Parathyroid adenoma (tissue), 2 donors: ENCODE measurements around the gene MLIP.

Experiments
- H2AFZ ChIP-seq: fragments of 300-600 bp; sonication (generic); one replicate; pipeline ENCODE4 v1.7.0; 2017; ENCODE audit warnings: antibody characterized with exemption, mild to moderate bottlenecking
- H3K27ac ChIP-seq: fragments of 300-600 bp; sonication (generic); one replicate; pipeline ENCODE4 v1.7.0; 2017
- H3K27me3 ChIP-seq: fragments of 300-600 bp; sonication (generic); one replicate; pipeline ENCODE4 v1.7.0; 2017; ENCODE audit warnings: low read length; ENCODE audit not compliant: control insufficient read depth, insufficient read depth
- H3K36me3 ChIP-seq: fragments of 300-600 bp; sonication (generic); one replicate; pipeline ENCODE4 v1.7.0; 2017; ENCODE audit warnings: low read length; ENCODE audit not compliant: control insufficient read depth, insufficient read depth
- H3K4me1 ChIP-seq: fragments of 300-600 bp; sonication (generic); one replicate; pipeline ENCODE4 v1.7.0; 2017; ENCODE audit warnings: control low read depth
- H3K4me2 ChIP-seq: fragments of 300-600 bp; sonication (generic); one replicate; pipeline ENCODE4 v1.7.0; 2017; ENCODE audit warnings: low read length
- H3K4me3 ChIP-seq: fragments of 300-600 bp; sonication (generic); one replicate; pipeline ENCODE4 v1.7.0; 2017; ENCODE audit warnings: low read depth, low read length
- H3K79me2 ChIP-seq: fragments of 300-600 bp; sonication (generic); one replicate; pipeline ENCODE4 v1.7.0; 2017; ENCODE audit warnings: control low read depth
- H3K9ac ChIP-seq: fragments of 300-600 bp; sonication (generic); one replicate; pipeline ENCODE4 v1.7.0; 2017; ENCODE audit warnings: mild to moderate bottlenecking
- H3K9me3 ChIP-seq: fragments of 300-600 bp; sonication (generic); one replicate; pipeline ENCODE4 v1.7.0; 2017; ENCODE audit warnings: low read length; ENCODE audit not compliant: control insufficient read depth
- CTCF ChIP-seq: fragments of 300-600 bp; sonication (generic); IDR thresholded peaks from one replicate; pipeline ENCODE4 v1.7.0; 2017; ENCODE audit warnings: antibody characterized with exemption, mild to moderate bottlenecking
- donor health status: primary hyperparathyroidism.

Gene MLIP

DNA sequence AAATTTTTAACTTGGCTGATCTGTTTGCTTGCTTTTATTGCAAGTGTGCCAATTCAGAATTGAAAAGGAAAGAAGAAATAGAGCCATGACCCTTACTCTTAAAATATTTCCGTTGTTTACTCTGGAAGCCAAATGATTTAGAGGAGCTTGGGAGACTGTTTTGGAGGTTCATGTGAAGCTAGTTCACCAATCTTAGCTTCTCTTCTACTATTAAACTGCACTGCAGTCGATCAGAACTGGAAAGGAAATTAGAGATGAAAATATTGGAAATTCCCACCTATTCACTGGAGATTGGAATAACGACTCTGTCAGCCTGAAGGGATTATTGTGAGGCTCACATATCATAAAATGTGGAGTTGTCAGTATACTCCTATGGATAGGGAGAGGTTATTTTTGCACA is 81.8 kb downstream of the MLIP start:
- Histone ChIP-seq H3K4me1 (no peaks in the 10 kb centered on the region), H3K4me3 (no peak overlapping the region), H3K36me3 (no peaks in the 10 kb centered on the region), H3K9ac (no peak overlapping the region), H3K27me3 (no peaks in the 10 kb centered on the region), H2AFZ (no peak overlapping the region), H3K79me2 (no peaks in the 10 kb centered on the region), H3K9me3 (no peaks in the 10 kb centered on the region), H3K4me2 (no peak overlapping the region), H3K27ac (no peak overlapping the region)
- TF ChIP-seq CTCF = no peak

DNA sequence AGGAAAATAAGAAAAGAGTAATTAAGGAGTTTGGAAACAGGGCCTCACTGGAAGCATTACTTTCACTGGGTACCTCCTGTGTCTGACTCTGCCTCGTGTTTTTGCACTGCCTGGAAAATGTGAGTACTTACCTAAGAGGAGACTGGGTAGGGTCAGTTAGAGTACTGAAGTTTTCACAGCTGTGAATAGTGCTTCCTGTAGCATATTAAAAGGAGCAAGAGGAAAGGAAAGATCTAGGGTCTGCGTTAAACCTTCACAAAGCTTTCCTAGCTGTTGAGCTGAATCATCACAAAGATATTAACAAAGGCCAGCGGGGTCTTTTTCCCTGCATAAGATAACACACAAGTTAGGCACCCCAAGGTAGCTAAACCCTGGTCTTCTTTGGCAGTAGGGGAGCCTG is 82.3 kb downstream of the MLIP start:
- no peaks in the 10 kb centered on the region for H3K27me3 ChIP-seq
- H2AFZ ChIP-seq = no peak overlapping the region
- H3K27ac ChIP-seq = no peak overlapping the region
- H3K36me3 ChIP-seq = no peaks in the 10 kb centered on the region
- H3K4me1 ChIP-seq = no peaks in the 10 kb centered on the region
- H3K4me3 ChIP-seq = no peak overlapping the region
- no peak for TF ChIP-seq CTCF
- H3K79me2 ChIP-seq = no peaks in the 10 kb centered on the region
- no peak overlapping the region for H3K9ac ChIP-seq
- no peak overlapping the region for H3K4me2 ChIP-seq
- H3K9me3 ChIP-seq = no peaks in the 10 kb centered on the region

- no peak for TF ChIP-seq CTCF
- no peaks in the 10 kb centered on the region for H3K4me1 ChIP-seq
- H3K4me2 ChIP-seq = no peak overlapping the region
- no peak overlapping the region for H2AFZ ChIP-seq
- no peak overlapping the region for H3K9ac ChIP-seq
- H3K36me3 ChIP-seq = no peaks in the 10 kb centered on the region
- H3K79me2 ChIP-seq = no peaks in the 10 kb centered on the region
- H3K27ac ChIP-seq = no peak overlapping the region
- no peaks in the 10 kb centered on the region for H3K9me3 ChIP-seq
- no peak overlapping the region for H3K4me3 ChIP-seq
- H3K27me3 ChIP-seq = no peaks in the 10 kb centered on the region
These were observed 82.8 kb downstream of the MLIP start for GRCh38 chr6:54194067-54194466.

DNA sequence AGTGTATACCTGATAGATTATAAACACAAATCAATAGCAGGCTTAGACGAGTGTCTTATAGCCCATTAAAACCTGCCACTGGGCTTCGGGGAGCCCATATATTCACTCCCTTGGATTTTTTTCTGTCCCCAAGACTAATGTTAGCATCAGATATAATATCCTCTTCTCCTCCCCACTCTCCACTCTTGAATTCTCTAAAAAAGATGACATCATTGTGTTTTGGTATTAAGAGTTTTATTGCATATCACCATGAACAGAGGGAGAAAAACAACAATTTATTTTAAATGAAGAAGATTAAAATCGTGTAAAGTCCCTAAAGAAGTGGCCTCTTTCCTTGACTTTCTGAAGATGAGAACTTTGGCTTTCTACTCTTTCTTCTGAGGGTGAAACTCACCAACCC is 84.4 kb downstream of the MLIP start:
- H3K9ac ChIP-seq = no peak overlapping the region
- H3K27ac ChIP-seq = no peak overlapping the region
- no peaks in the 10 kb centered on the region for H3K79me2 ChIP-seq
- no peak overlapping the region for H2AFZ ChIP-seq
- no peak for TF ChIP-seq CTCF
- H3K36me3 ChIP-seq = no peaks in the 10 kb centered on the region
- H3K4me1 ChIP-seq = no peaks in the 10 kb centered on the region
- no peaks in the 10 kb centered on the region for H3K27me3 ChIP-seq
- no peaks in the 10 kb centered on the region for H3K9me3 ChIP-seq
- H3K4me3 ChIP-seq = no peak overlapping the region
- no peak overlapping the region for H3K4me2 ChIP-seq

GRCh38 chr6:54196905-54197304 is 85.7 kb downstream of the MLIP start:
- H3K79me2 ChIP-seq = no peaks in the 10 kb centered on the region
- no peaks in the 10 kb centered on the region for H3K27me3 ChIP-seq
- no peak overlapping the region for H3K9ac ChIP-seq
- H3K4me2 ChIP-seq = no peak overlapping the region
- no peaks in the 10 kb centered on the region for H3K4me1 ChIP-seq
- H3K9me3 ChIP-seq = no peaks in the 10 kb centered on the region
- no peak overlapping the region for H2AFZ ChIP-seq
- H3K27ac ChIP-seq = no peak overlapping the region
- H3K4me3 ChIP-seq = no peak overlapping the region
- H3K36me3 ChIP-seq = no peaks in the 10 kb centered on the region
- TF ChIP-seq CTCF = no peak
